RCC 7860 (cell line): ENCODE data around the gene IL1B.

Source experiments
- DNase-seq: peaks from one replicate; pipeline ENCODE4 v3.0.0-alpha.2; 2015; ENCODE audit warnings: low spot score
- FAIRE-seq: peaks from 2 replicates; lab custom pipeline; 2012; peaks lifted over from hg19 to GRCh38; lab: Jason Lieb, UNC

Gene IL1B

DNA sequence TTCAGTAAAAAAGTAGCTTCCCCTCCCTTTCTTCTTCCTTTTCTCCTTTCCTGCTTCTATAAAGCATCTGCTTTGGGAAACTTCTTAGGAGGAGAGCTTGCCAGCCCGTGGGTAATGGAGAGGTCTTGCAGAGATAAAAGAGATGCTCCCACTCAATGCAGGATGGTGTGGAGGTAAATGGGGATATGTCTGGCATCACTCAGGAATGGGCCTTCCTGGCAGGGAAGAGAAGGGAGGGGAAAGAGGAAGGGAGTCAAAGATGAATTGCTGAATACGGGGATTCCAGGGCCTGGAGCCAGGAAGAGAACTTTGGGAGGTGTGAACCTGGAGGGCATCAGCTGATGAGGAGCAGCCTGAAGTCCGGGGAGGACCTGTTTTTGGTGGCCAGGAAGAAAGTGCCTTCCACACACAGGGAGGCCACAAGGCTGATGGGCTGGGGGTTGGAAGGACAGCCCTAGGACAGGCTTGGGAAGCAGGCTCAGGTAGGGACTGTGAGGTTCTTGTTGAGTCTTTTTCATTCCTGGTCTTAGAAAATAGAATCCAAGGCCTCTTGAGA lies 25.2 kb downstream of the IL1B start:
- FAIRE-seq, result no peak
- DNase-seq, result no peak

DNA sequence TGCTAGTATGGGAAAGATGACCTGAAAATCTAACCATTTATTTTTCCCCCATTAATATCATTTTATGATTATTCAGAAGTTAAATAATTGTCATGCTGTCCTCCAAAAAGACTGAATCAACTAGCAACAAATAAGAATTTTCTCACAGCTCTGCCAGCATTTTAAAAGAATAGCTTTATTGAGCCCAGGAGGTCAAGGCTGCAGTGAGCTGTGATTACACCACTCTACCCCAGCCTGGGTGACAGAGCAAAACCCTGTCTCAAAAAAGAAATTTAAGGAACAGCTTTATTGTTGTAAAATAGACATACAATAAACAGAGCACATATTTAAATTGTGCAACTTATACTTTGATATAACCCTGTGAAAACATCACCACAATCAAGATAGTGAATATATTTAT lies 27.5 kb downstream of the IL1B start:
- no peak for FAIRE-seq

DNA sequence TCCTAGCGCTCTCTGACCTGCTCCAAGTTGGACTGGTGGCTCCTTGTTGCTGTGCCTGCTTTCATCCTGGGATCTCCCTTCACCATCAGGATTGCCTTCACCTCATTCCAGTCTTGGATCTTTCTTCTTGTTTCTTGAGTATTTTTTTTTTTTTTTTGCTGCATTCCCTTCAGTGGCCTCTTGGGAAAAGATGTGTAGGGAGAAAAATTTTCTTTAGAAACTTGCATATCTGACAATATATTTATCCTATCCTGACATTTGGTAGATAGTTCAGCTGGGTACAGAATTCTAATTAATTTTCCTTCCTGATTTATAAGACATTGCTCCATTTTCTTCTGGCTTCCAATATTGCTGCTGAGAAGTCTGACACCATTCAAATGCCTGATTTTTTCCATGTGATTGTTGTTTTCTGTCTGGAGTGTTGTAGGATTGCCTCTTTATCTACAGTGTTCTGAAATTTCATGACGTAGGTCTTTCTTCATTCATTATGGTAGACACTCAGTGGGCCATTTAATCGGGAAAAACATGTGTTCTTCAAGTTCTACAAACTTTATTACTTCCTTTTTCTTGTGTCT lies 29.3 kb downstream of the IL1B start:
- DNase-seq (no peak), FAIRE-seq (no peak)

More for the DNA sequence above, 27.5 kb downstream of the IL1B start:
- no peak for DNase-seq

DNA sequence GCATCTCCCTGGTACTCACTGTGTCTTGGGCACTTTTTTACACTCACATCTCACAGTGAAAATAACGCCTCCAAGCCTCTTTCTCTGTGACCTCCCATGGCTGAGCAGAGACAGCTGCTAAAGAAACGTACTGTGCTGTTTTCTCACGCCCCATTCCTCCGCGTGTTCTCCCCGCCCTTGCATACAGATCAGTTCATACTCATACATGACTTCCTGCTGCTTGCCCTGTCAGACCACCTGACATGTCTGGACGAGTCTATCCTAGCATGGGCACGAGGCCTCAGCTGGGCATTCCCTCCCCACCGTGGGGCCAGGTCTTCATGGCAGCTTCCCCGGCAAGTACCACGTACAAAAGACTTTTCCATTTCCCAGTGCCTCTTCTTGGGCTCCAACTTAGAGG lies 31.0 kb downstream of the IL1B start:
- DNase-seq (no peak), FAIRE-seq (no peak)

DNA sequence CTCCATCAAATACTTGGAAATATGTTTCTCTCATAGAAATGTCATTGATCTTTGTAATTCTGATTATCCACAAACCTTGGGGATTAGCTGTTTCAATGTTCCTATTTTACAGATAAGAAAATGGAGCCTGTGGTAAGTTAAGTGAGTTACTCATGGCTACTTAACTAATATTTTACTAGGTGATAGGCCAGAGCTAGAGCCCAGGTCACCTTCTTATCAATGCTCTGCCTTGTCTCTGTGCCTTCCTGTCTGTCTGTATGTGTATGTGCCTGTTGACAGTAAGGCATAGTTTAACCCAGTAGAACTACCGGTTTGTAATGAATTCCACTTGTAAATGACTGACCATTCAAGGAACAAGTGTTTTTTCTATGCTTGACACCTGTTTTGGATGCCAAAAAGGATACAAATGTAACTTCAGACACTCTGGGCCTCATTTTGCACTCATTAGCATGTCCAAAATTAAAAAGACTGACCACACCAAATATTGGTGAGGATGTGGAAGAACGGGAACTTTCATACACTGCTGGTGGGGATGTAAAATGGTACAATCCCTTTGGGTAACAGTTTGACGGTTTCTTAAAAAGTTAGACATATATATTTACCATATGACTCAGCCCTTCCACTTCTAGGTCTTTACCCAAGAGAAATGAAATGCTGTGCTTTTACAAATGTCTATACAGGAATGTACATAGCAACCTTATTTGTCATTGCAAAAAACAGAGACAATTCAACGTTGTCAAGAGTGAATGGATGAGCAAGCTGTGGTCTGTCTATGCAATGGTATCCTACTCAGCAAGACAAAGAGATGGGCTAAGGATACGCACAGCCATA lies 32.7 kb downstream of the IL1B start:
- peak; percentile 23 for FAIRE-seq
- DNase-seq, result peak; percentile 82

DNA sequence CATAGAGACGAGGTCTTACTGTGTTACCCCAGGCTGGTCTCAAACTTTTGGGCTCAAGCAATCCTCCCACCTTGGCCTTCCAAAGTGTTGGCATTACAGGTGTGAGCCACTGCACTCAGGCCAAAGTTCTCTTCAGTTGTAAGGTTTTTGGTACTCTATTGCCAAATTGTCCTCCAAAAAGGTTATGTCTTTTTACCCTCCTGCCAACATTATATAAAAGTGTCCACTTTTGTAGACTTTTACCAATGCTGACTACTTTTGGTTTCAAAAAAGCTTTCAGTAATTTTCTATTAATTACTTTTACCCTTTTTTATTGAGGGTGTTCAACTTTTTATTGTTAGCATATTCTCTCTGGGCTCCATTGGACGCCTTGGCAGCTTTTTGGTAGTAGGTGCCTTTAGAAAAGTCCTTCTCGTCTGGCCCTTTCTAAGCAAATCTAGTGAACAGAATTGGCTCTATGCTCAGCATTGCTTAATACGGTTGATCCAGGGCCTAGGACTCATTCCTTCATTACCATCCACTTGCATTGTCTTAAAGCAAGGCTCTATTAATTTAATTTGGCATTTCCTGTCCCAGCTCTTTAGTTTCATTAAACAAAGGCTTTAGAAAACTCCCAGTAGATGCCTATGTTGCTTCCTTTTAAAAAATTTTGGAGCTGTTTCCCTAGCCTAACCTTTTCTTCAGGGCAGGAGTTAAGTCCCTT lies 35.5 kb downstream of the IL1B start:
- DNase-seq (no peak), FAIRE-seq (no peak)

DNA sequence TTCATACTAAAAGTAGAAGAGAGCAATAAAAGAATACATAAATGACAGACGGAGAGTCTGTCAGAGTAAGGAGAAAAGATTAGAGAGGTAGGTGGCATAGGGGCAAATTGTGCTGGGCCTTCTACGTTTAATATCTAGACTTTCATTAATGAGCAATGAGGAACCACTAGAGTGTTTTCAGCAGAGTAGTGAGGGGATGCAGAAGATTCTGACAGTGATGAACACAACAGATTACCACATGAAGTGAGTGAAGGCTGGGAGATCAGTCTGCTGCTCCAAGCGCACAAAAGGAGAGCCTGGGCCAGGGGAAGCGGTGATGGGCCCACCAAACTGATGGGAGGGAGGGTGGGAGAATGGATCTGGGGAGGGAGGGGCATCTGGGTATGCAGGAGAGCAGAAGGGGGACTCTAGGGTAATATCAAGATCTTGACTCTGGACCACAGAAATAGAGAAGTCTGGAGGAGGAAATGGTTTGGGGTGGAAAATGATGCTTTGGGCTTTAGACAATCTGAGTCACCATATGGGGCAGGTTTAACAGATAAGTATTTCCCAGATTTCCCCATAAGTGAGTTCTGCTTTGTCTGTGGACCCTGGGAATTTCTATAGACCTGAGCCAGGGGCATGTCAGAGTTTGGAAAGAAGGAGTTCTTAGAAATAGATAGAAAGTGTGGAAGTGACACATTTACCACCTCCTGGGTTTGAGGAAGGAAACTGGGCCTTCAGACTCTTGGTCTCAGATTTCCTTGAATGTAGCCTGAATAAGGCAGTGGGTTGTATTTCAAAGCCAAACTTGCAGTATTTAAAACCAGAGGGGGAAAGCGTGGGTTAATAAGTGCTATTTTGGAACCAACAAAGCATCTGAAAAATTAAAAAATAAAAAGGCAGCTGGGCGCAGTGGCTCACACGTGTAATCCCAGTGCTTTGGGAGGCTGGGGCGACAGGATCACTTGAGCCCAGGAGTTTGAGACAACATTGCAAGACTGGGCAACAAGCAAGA lies 37.3 kb downstream of the IL1B start:
- DNase-seq (no peak), FAIRE-seq (no peak)

DNA sequence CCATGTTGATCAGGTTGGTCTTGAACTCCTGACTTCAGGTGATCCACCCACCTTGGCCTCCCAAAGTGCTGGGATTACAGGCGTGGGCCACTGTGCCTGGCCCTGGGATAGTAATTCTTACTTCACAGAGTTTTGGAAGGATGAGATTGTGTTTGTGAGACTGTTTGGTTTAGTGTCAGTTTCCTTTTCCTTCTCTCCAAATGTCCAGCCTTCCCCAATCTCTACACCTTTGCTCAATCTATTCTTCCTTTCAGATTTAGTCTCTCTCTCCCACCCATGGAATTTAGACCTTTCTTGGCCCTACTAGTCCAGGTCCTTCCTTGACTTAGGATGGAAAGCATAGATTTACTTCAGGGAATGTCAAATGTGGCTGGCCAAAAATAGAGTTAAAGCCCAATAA lies 40.1 kb downstream of the IL1B start:
- DNase-seq, result no peak
- FAIRE-seq, result no peak

DNA sequence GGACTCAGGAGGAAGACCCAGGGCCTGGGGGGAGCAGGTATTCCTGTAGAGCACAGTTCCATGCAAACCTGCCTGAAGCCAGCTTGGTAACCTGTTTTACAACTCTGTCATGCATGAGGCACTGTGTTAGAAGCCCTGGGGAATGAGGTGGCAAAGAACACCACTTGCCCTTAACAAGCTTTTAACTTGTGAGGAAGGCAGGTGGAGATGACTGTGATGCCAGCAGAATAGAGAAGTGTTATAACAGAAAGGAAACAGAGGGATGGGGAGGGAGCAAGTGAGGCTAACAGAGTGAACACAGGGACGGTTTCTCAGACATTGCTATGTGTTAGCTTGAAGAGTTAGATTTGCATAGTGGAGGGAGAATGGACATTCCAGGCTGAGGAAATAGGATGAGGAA lies 40.8 kb downstream of the IL1B start:
- DNase-seq (no peak), FAIRE-seq (no peak)

DNA sequence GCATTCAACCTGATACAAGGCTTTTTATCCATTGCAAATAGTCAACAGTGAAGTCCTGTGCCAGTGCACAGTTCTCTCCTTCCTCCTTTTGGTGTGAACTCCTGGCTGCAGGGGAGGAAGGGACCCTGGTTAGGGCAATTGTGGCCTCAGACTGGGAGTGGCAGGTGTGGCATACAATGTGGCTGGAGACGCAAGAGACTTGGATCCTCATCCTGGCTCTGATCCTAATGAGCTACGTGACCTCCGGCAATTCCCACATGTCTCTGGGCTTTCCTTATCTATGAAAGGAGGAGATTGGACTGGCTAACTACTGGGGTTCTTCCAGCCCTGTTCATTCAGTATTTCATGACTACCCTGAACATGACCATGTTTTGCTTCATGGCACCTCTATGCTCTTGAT lies 41.7 kb downstream of the IL1B start:
- no peak for FAIRE-seq

DNA sequence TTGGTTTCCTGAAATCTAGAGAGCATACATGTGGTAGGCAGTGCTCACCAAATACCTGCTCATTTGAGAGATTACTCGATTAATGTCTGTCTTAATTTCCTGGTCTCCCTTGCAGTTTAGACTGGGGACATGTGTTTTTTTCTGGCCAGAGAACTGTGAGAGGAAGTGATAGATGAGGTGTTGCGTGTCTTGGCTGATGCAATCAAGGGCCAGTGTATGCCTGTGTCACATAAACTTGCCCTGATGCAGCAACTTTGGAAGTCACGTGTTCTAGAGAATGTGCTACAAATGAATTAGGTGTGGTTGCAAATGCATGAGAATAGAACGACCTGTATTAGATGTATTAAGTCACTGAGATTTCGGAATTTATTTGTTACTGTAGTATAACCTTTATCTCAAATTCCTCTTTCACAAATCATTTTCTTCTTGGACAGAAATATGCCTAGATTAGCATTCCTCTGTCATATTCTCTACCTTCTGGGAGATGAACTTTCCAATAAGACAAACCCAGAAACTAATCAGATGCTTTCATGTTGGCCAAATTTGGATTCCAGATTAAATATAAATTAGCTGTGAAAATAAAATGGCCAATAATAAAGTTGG lies 42.3 kb downstream of the IL1B start:
- DNase-seq (peak; percentile 51), FAIRE-seq (no peak)

More for the DNA sequence above, 41.7 kb downstream of the IL1B start:
- DNase-seq, result no peak

DNA sequence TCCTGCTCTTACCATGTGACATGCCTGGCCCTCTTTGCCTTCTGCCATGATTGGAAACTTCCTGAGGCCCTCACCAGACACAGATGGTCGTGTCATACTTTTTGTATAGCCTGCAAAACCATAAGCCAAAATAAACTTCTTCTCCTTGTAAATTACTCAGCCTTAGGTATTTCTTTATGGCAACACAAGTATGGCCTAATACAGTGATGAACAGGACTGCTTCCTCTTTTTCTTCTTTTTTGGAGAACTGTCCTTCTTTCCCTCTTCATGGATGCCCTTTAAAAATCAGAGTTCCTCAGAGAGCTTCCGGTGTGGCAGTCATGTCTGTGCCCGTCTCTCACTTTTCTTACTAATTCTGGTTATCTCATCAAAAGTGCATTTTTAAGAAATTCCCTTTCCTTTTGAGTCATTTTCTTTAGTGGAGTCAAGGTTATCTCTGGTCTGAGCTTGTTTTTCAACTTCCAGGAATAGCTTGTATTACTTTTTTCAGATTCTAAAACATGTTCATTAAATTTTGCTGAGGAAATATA lies 43.1 kb downstream of the IL1B start:
- FAIRE-seq (no peak), DNase-seq (no peak)

DNA sequence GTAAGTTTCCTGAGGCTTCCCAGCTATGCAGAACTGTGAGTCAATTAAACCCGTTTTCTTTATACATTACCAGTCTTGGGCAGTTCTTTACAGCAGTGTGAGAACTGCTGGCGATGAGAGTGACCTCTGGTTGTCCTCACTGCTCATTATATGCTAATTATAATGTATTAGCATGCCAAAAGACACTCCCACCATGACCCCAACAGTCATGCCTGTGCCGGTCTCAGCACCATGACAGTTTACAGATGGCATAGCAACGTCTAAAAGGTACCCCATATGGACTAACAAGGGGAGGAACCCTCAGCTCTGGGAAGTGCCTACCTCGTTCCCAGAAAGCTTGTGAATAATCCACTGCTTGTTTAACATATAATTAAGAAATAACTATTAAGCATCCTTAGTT lies 44.2 kb downstream of the IL1B start:
- no peak for DNase-seq
- no peak for FAIRE-seq

DNA sequence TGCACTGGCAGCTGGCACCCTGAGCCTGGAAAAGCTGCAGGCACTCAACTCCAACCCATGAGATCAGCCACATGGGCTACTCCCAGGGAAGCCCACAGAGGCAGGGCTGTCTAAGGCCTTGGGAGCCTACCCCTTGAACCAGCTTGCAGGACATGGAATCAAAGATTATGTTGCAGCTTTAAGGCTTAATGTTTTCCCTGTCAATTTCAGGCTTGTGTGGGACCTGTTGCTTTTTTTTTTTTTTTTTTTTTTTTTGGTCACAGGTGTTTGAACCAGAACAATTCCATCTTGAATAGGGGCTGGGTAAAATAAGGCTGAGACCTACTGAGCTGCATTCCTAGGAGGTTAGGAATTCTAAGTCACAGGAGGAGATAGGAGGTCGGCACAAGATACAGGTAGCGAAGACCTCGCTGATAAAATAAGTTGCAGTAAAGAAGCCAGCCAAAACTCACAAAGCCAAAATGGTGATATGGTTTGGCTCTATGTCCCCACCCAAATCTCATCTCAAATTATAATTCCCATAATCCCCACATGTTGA lies 44.8 kb downstream of the IL1B start:
- DNase-seq (no peak), FAIRE-seq (no peak)

DNA sequence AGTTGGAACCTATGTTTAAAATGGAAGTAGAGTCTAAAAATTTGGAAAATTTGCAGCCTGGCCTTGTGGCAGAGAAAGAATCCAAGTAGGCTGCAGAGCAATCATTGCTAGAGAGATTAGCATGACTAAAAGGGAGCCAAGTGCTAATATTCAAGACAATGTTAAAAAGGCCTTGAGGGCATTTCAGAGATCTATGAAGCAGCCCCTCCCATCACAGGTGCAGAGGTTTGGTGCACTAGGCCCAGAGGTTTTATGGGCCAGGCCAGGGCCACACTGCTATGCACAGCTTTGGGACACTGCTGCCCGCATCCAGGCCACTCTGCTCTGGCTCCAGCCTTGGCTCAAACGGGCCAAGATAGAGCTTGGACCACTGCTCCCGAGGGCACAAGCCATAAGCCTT lies 45.6 kb downstream of the IL1B start:
- FAIRE-seq, result no peak
- DNase-seq, result no peak

DNA sequence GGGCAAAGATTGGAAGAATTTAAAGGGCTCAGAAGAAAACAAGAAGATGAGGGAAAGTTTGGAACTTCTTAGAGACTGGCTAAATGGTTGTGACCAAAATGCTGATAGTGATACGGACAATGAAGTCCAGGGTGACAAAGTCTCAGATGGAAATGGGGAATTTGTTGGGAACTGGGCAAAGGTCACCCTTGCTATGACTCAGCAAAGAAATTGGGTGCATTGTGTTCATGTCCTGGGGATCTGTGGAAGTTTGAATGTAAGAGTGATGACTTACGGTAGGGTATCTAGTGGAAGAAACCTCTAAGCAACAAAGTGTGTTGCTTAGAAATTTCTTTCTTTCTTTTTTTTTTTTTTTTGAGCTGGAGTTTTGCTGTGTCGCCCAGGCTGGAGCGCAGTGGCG lies 46.3 kb downstream of the IL1B start:
- no peak for FAIRE-seq
- no peak for DNase-seq

DNA sequence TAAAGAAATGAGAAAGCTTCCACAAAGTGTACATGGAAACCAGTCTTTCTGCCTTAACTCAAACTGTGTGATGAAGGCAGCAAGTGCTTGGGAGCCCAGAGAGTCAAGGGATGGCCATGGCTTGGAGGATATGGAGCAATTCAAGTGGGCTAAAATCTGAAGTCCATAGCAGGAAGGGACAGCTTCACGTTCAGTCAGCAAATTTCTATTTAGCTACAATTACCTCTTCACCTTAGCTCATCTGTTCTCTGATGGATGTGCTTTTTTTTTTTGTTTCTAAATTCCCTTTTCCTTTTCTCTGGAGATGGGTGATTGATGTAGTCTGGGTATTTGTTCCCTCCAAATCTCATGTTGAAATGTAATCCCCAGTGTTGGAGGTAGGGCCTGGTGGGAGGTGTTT lies 47.4 kb downstream of the IL1B start:
- no peak for FAIRE-seq

DNA sequence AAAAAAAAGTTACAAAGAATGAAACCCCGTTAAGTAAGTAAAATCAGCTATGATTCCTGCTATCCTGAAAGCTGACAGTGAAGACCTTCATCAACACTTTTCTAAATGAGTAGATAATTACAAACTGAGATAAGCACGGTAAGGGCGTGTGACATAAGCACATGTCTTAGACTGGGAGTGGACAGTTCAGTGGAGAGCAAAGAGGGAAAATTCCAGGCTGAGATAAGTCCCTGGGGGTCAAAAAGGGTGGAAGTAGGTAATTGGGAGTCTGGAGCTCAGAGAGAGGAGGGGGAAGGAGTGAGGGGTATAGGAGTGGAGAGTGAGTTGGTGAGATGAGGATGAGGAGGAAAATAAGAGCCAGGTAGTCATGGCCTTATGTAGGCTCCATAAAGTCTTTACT lies 47.9 kb downstream of the IL1B start:
- no peak for FAIRE-seq
- no peak for DNase-seq

More for the DNA sequence above, 47.4 kb downstream of the IL1B start:
- no peak for DNase-seq

DNA sequence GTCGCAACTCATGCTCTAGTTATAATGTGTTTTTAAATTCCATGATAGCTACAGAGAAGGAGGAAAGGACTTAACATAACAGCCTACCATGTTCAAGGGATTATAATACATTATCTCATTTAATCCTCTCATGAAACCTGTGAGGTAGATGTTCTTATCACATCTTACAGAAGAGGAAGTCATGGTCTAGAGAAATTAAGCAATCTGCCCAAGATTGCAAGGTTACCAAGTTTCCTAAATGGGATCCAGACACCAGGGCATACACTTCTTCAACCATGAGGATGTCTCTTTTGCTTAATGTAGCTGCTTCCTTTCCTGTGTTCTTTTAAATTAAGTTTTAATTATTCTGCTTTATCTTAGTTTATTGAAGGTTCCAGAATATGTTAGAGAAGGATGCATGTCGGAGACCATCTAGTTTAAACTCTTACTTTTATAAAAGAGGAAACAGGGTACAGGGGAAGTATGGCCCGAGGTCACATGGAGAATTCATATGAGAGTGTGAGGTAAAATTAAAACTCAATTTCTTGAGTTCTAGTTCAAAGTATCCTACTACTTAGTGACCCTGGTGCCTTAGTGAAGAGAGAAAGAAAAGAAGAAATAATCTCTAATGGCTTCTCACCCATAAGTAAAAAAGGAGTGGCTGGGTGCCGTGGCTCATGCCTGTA lies 48.7 kb downstream of the IL1B start:
- DNase-seq, result no peak
- FAIRE-seq, result no peak
